K562 (cell line): Measurements from ENCODE around the gene CTSH. TPM values are rescaled to one million over a fixed set of nuclear protein-coding genes. Genes with fewer than 3 reads are reported as not detected.

Experiments used
- ATAC-seq: fragments of 200-7000 bp; cut with Tn5 transposase; 3 replicates; pipeline ENCODE4 v1.9.1; 2020; ENCODE audit warnings: moderate library complexity
- BruUV-seq: library from RNA; stranded (reverse); fragments of 400-500 nt; replicated peaks from 2 replicates; lab custom pipeline; 2021; lab: Mats Ljungman, UMichigan
- CTCF ChIA-PET: fragments of 300-600 bp; formaldehyde crosslinking; extraction: SDS; loops from one replicate; lab custom pipeline; 2021; ENCODE audit warnings: low intra/inter-chr PET ratio; lab: Yijun Ruan, JAX
- POLR2A ChIA-PET: fragments of 300-600, 350-650 bp; sonication (Branson Sonifier 250); formaldehyde crosslinking; extraction: SDS; loops from one replicate; lab custom pipeline; 2021; ENCODE audit warnings: antibody characterized with exemption, inconsistent platforms; lab: Yijun Ruan, JAX
- DNase-seq, 4 experiments: peaks; one replicate each; pipeline versions ENCODE4 v3.0.0 to v3.0.0-alpha.2; 2011 to 2018; ENCODE audit warnings: low spot score in 3 of 4, mixed read lengths in 3 of 4; ENCODE audit errors: extremely low read depth in 1 of 4
- FAIRE-seq: peaks from 2 replicates; lab custom pipeline; 2011; peaks lifted over from hg19 to GRCh38; lab: Jason Lieb, UNC
- H2AFZ ChIP-seq: 2 replicates; pipeline ENCODE4 v1.6.0; 2011; ENCODE audit warnings: low read depth, low read length, control low read depth, inconsistent platforms
- H3K27ac ChIP-seq: fragments of 200-600 bp; 3 replicates; pipeline ENCODE4 v1.8.0; 2011; ENCODE audit warnings: low read depth, mild to moderate bottlenecking, control low read depth, inconsistent platforms, low read length, moderate library complexity, mixed read lengths; ENCODE audit errors: extremely low read depth
- H3K27me3 ChIP-seq, 2 experiments: fragments of 300-600 bp in 1 of 2; 2 replicates in 1 of 2; 3 replicates in 1 of 2; pipeline versions ENCODE4 v1.6.0 to v1.8.0; 2011; ENCODE audit warnings: inconsistent platforms in 2 of 2, low read length in 2 of 2, mild to moderate bottlenecking in 1 of 2, mixed read lengths in 1 of 2, moderate library complexity in 1 of 2; ENCODE audit not compliant: control insufficient read depth in 2 of 2, insufficient read depth in 2 of 2
- H3K36me3 ChIP-seq: fragments of 300-600 bp; 3 replicates; pipeline ENCODE4 v1.8.0; 2011; ENCODE audit warnings: mild to moderate bottlenecking, low read length, inconsistent platforms; ENCODE audit not compliant: control insufficient read depth, insufficient read depth
- H3K4me1 ChIP-seq, 2 experiments: fragments of 200-600 bp in 1 of 2; replicated peaks in 1 of 2; 2 replicates in 1 of 2; 3 replicates in 1 of 2; pipeline versions ENCODE4 v1.5.1 to v1.8.0; 2011; ENCODE audit warnings: inconsistent platforms in 2 of 2, low read length in 2 of 2, mild to moderate bottlenecking in 1 of 2, mixed read lengths in 1 of 2, moderate library complexity in 1 of 2; ENCODE audit not compliant: control insufficient read depth in 2 of 2, insufficient read depth in 2 of 2
- H3K4me2 ChIP-seq: 2 replicates; pipeline ENCODE4 v1.6.1; 2011; ENCODE audit warnings: low read length, control low read depth, inconsistent platforms, mixed read lengths; ENCODE audit not compliant: insufficient read depth
- H3K4me3 ChIP-seq: fragments of 200-600 bp; sonication (generic), shearing (Covaris generic); 2 replicates; pipeline ENCODE4 v1.5.1; 2016; ENCODE audit warnings: control low read depth, inconsistent platforms
- H3K79me2 ChIP-seq: fragments of 200-600 bp; 3 replicates; pipeline ENCODE4 v1.8.0; 2011; ENCODE audit warnings: low read length, inconsistent platforms; ENCODE audit not compliant: control insufficient read depth, insufficient read depth
- H3K9ac ChIP-seq, 2 experiments: 2 replicates each; pipeline versions ENCODE4 v1.6.0 to v1.6.1; 2011; ENCODE audit warnings: low read depth in 2 of 2, low read length in 2 of 2, control low read depth in 1 of 2, inconsistent platforms in 1 of 2, mild to moderate bottlenecking in 1 of 2, mixed read lengths in 1 of 2; ENCODE audit not compliant: insufficient read depth in 1 of 2
- H3K9me1 ChIP-seq: one replicate; pipeline ENCODE4 v1.6.0; 2011; ENCODE audit warnings: inconsistent platforms, mild to moderate bottlenecking, low read length, moderate library complexity; ENCODE audit not compliant: control insufficient read depth, insufficient read depth
- H3K9me3 ChIP-seq: replicated peaks from 2 replicates; pipeline ENCODE4 v1.5.1; 2011; ENCODE audit warnings: low read depth, low read length, inconsistent platforms; ENCODE audit not compliant: control insufficient read depth, insufficient read depth
- H4K20me1 ChIP-seq: replicated peaks from 2 replicates; pipeline ENCODE4 v1.6.1; 2011; ENCODE audit warnings: low read length, inconsistent platforms, mixed read lengths; ENCODE audit not compliant: control insufficient read depth, insufficient read depth
- ARNT ChIP-seq, 2 experiments: fragments of 450-650 bp; IDR thresholded peaks; 2 replicates each; pipeline ENCODE4 v1.6.1; 2016; ENCODE audit warnings: mild to moderate bottlenecking in 1 of 2
- BCOR ChIP-seq: fragments of 450-650 bp; IDR thresholded peaks from 2 replicates; pipeline ENCODE4 v1.6.1; 2016
- BHLHE40 ChIP-seq: IDR thresholded peaks from 2 replicates; pipeline ENCODE4 v1.6.1; 2011; ENCODE audit warnings: low read length, improper control_type of control experiment
- BRD9 ChIP-seq: fragments of 450-650 bp; IDR thresholded peaks from 2 replicates; pipeline ENCODE4 v1.6.1; 2018; ENCODE audit warnings: low read depth; ENCODE audit not compliant: partially characterized antibody
- DEAF1 ChIP-seq: fragments of 450-650 bp; formaldehyde crosslinking; IDR thresholded peaks from 2 replicates; pipeline ENCODE4 v1.4.0; 2020; ENCODE audit warnings: mild to moderate bottlenecking, moderate library complexity
- GMEB1 ChIP-seq: fragments of 250-450 bp; sonication (Bioruptor Pico); IDR thresholded peaks from 2 replicates; pipeline ENCODE4 v1.4.0; 2020; ENCODE audit warnings: mild to moderate bottlenecking
- HSF4 ChIP-seq: fragments of 250-450 bp; sonication (Bioruptor Pico); IDR thresholded peaks from 2 replicates; pipeline ENCODE4 v2.1.2; 2022; ENCODE audit warnings: mild to moderate bottlenecking, moderate library complexity, borderline replicate concordance
- ILF3 ChIP-seq: fragments of 450-650 bp; IDR thresholded peaks from 2 replicates; pipeline ENCODE4 v1.6.1; 2018; ENCODE audit warnings: antibody characterized with exemption, mild to moderate bottlenecking, moderate library complexity, borderline replicate concordance
- NCOA1 ChIP-seq: fragments of 450-650 bp; IDR thresholded peaks from 2 replicates; pipeline ENCODE4 v1.6.1; 2016; ENCODE audit warnings: low read depth
- NFXL1 ChIP-seq: fragments of 450-650 bp; formaldehyde crosslinking; IDR thresholded peaks from 2 replicates; pipeline ENCODE4 v1.4.0; 2021; ENCODE audit warnings: mild to moderate bottlenecking
- SRSF3 ChIP-seq: fragments of 200-400 bp; formaldehyde crosslinking; IDR thresholded peaks from 2 replicates; pipeline ENCODE4 v1.6.1; 2016; ENCODE audit warnings: mild to moderate bottlenecking, low read length, moderate library complexity; ENCODE audit not compliant: insufficient read depth
- UBTF ChIP-seq, 2 experiments: IDR thresholded peaks; 2 replicates each; pipeline ENCODE4 v1.6.1; 2012; ENCODE audit warnings: improper control_type of control experiment in 2 of 2, low read depth in 2 of 2, low read length in 2 of 2, borderline replicate concordance in 1 of 2
- ZNF696 ChIP-seq: fragments of 250-450 bp; sonication (Bioruptor Pico); conservative IDR thresholded peaks from 2 replicates; pipeline ENCODE4 v1.4.0; 2020; ENCODE audit warnings: mild to moderate bottlenecking, moderate library complexity
- WGBS: fragments of 100-300 bp; shearing (Covaris generic); methylation state at CpG from one replicate; pipeline ENCODE4 v1.1.6; 2016; ENCODE audit warnings: low coverage, mixed read lengths; ENCODE audit not compliant: insufficient coverage; ENCODE audit errors: missing lambda C conversion rate; 5-methylcytosine and 5-hydroxymethylcytosine counted together
- in situ Hi-C: fragments of 300-500 bp; cut with MboI; formaldehyde crosslinking; loops from 4 replicates; pipeline ENCODE4 v1.15.0; 2018; ENCODE audit warnings: inconsistent platforms, mixed read lengths
- intact Hi-C: fragments of 100-400 bp; cut with micrococcal nuclease; formaldehyde crosslinking; loops from 2 replicates; pipeline ENCODE4 v1.14.2; 2022
- polyA plus RNA-seq, 8 experiments: library from polyadenylated mRNA; depleted of rRNA in 4 of 8; stranded (reverse) in 5 of 8; unstranded in 3 of 8; fragments of >200 nt; fragmentation: Nextera tagmentation in 2 of 8; fragmentation: Illumina TruSeq in 1 of 8; extraction: Ambion mirVana in 2 of 8; extraction: Trizol in 1 of 8; gene quantifications; 2 replicates each; pipeline versions ENCODE4 v1.2.1 to v1.2.3, GENCODE V29; 2011 to 2014; ENCODE audit warnings: inconsistent platforms in 1 of 8, missing spikeins in 1 of 8
- total RNA-seq, 7 experiments: library from RNA; depleted of rRNA in 6 of 7; stranded (reverse); fragments of >200 nt in 6 of 7; fragmentation: Illumina TruSeq in 2 of 7; extraction: Trizol in 2 of 7; gene quantifications; 2 replicates each; pipeline versions ENCODE4 v1.2.1 to v1.2.3, GENCODE V29; 2011 to 2021; ENCODE audit warnings: low replicate concordance in 1 of 7

The CTSH gene
- total and polyA plus RNA-seq, 9 of the 15 experiments (the other 6 are each of a cell fraction or from before 2014, with no cell fraction given) = 15.0 to 462 (median 173) TPM

GRCh38 chr15:78873793-78874765 is 70.8 kb downstream of the CTSH start:
- Histone ChIP-seq H3K27me3 (no peaks in the 10 kb centered on the region), H3K4me3 (peak overlapping the region; percentile 99), H3K9me3 (no peaks in the 10 kb centered on the region), H3K27ac (peak overlapping the region; percentile 100), H3K9ac (peak overlapping the region; percentile 100), H3K4me2 (peak overlapping the region; percentile 87), H4K20me1 (peaks cover 54% of the 10 kb centered on the region), H3K9me1 (peaks cover 12% of the 10 kb centered on the region), H3K36me3 (peaks cover 22% of the 10 kb centered on the region; the same call in 2 of the 3 replicates), H3K4me1 (peaks cover 18 to 23% of the 10 kb centered on the region in 2 experiments), H2AFZ (no peak overlapping the region), H3K79me2 (peaks cover 63% of the 10 kb centered on the region)
- CTCF ChIA-PET = interaction anchor here (0.6 to 0.7 kb wide), 2 partner anchors 70 to 235 kb away, joined by 3 read pairs; no protein-coding TSS in a partner anchor
- under 1% methylated on average over 38 of the region's 38 CpGs for WGBS
- TSS peak; percentile 37 for BruUV-seq
- FAIRE-seq (peak; percentile 48), ATAC-seq (peak; percentile 43), DNase-seq (peak in 2 of 4 experiments; percentile 24 to 71)
- POLR2A ChIA-PET = interaction anchor here (0.6 to 3.2 kb wide), 9 partner anchors 10 to 1212 kb away, joined by 3 to 26 read pairs (median 4); partner anchors contain the start of gene PSMA4
- intact Hi-C loops (no loop called here), in situ Hi-C loops (no loop called here)
- TF ChIP-seq BHLHE40 (no peak), BCOR (0 out of 2 replicates have a peak, but pooled peaks have one; percentile 28), ILF3 (peak; percentile 48; the same call in 1 of the 2 replicates), UBTF (IDR thresholded peaks at IDR 0.05; ENCODE audit: borderline replicate concordance in 1 of 2, low read depth in 2 of 2, low read length in 2 of 2) (0 out of 4 replicates have a peak, but pooled peaks have one; percentile 23 to 25), ARNT (IDR thresholded peaks at IDR 0.05) (0 out of 4 replicates have a peak, but pooled peaks of 1 of the 2 experiments have one; percentile 12), GMEB1 (CRISPR knock-in tag) (no peak), SRSF3 (no peak), ZNF696 (CRISPR knock-in tag) (no peak), NCOA1 (peak; percentile 58), NFXL1 (no peak), DEAF1 (CRISPR knock-in tag) (0 out of 2 replicates have a peak, but pooled peaks have one; percentile 14), BRD9 (no peak), HSF4 (no peak)
